Muscle layer of colon (tissue), 2 donors: ENCODE measurements around the gene TNFAIP8L3.
"Not testable (repeated sequence)": the region's sequence is repeated elsewhere in the genome, so short reads cannot be mapped to it uniquely, and the experiment has no call there.

Experiments
- H3K27ac ChIP-seq: one replicate; pipeline ENCODE4 v1.7.0; 2013; ENCODE audit warnings: low read depth, mild to moderate bottlenecking, low read length, moderate library complexity
- H3K27me3 ChIP-seq, 2 donors: one replicate each; pipeline ENCODE4 v1.7.0; 2013; ENCODE audit warnings: low read length in 2 of 2, mild to moderate bottlenecking in 2 of 2; ENCODE audit not compliant: insufficient read depth in 2 of 2, control insufficient read depth in 1 of 2
- H3K36me3 ChIP-seq: one replicate; pipeline ENCODE4 v1.7.0; 2013; ENCODE audit warnings: mild to moderate bottlenecking, low read length; ENCODE audit not compliant: insufficient read depth
- H3K4me1 ChIP-seq: one replicate; pipeline ENCODE4 v1.7.0; 2013; ENCODE audit warnings: mild to moderate bottlenecking, low read length; ENCODE audit not compliant: insufficient read depth
- H3K4me3 ChIP-seq, 2 donors: one replicate each; pipeline ENCODE4 v1.7.0; 2013; ENCODE audit warnings: low read length in 2 of 2, low read depth in 1 of 2, mild to moderate bottlenecking in 1 of 2, moderate library complexity in 1 of 2
- H3K9ac ChIP-seq: one replicate; pipeline ENCODE4 v1.7.0; 2013; ENCODE audit warnings: low read length
- H3K9me3 ChIP-seq: one replicate; pipeline ENCODE4 v1.7.0; 2013; ENCODE audit warnings: mild to moderate bottlenecking, low read length
- donor health status: abdominal sarcoma.
- donor health status: Adenocarcinoma of cecum.

The TNFAIP8L3 gene

DNA sequence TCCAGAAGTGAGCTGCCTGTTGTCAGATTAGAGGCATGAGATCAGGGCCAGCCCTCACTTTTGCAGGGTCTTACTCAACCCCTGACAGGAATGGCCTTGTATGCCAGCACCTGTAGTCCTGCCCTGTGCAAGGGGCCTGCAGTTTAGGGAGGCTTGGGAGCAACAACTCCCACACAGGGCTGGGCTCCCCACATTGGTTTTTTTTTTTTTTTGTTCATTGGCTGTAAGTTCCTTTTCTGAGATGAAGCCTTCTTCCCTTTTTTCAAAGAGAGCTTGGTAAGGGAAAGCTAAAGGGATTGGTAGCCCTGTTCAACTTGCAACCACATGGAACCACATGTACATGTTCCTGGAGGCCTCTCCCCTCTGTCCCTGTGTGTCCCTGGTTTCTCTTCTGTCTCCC, 46.4 kb downstream of the TNFAIP8L3 start:
- H3K27me3 ChIP-seq = no peaks in the 10 kb centered on the region
- no peak overlapping the region for H3K27ac ChIP-seq
- no peak overlapping the region for H3K9ac ChIP-seq
- no peak overlapping the region for H3K4me3 ChIP-seq
- H3K36me3 ChIP-seq = no peaks in the 10 kb centered on the region
- no peaks in the 10 kb centered on the region for H3K9me3 ChIP-seq
- H3K4me1 ChIP-seq = peaks cover 46% of the 10 kb centered on the region

DNA sequence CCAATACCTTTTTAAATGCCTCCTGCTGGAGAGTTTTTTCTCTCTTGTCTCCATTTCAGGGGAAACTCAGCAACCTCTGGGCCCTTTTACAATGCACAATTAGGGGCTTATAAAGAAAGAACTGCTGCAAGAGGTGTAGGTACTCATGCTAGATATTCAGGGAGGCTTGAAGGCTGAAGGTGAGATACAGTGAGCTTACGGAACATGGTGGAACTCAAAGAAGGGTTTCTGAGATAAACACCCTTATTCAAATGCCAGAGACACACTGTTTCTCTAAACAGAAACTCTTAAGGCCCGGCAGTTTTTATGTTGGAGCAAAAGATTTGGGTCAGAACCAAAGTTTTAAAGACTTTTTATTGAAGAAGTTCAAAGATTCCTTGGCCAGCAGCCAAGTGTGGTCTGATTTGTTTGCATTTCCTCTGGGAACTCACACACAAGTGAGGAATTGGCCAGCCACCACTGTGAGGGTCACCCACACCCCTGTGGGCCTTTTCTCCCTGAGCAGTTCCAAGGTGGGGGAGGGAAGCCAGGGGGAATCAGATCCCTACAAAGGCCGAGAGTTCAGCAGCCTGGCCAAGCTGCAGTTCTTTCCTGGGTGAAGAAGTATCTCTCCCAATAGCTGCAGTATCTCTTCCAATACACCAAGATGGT, 47.8 kb downstream of the TNFAIP8L3 start:
- Histone ChIP-seq H3K27me3 (no peaks in the 10 kb centered on the region), H3K36me3 (no peaks in the 10 kb centered on the region), H3K4me3 (no peak overlapping the region), H3K9ac (no peak overlapping the region), H3K27ac (no peak overlapping the region), H3K4me1 (peaks cover 40% of the 10 kb centered on the region), H3K9me3 (no peaks in the 10 kb centered on the region)

- H3K27me3 ChIP-seq = no peaks in the 10 kb centered on the region
- no peak overlapping the region for H3K4me3 ChIP-seq
- H3K9me3 ChIP-seq = no peaks in the 10 kb centered on the region
- H3K27ac ChIP-seq = no peak overlapping the region
- no peak overlapping the region for H3K9ac ChIP-seq
- H3K36me3 ChIP-seq = no peaks in the 10 kb centered on the region
- peaks cover 33% of the 10 kb centered on the region for H3K4me1 ChIP-seq
Observed at GRCh38 chr15:51046016-51046415, 48.7 kb downstream of the TNFAIP8L3 start.

GRCh38 chr15:51044037-51044727, 50.5 kb downstream of the TNFAIP8L3 start:
- H3K36me3 ChIP-seq = no peaks in the 10 kb centered on the region
- no peak overlapping the region for H3K4me3 ChIP-seq
- no peak overlapping the region for H3K9ac ChIP-seq
- no peaks in the 10 kb centered on the region for H3K27me3 ChIP-seq
- no peaks in the 10 kb centered on the region for H3K9me3 ChIP-seq
- H3K27ac ChIP-seq = no peak overlapping the region
- peaks cover 33% of the 10 kb centered on the region for H3K4me1 ChIP-seq

DNA sequence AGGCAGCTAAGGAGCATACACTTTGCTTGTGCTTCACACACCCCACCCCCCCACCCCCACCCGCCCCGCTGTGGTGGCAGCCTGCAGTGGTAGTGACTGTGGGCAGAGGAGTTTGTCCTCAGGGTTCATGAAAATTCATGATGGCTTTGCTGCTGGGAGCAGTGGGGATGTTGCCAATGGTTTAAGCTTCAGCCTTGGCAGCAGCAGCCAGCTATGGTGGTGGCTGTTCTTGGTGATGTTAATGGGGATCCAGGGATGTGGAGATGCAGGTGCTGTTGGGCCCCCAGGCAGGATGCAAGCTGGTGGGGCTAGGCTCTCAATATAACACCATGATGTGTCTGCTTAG, 55.8 kb downstream of the TNFAIP8L3 start:
- no peaks in the 10 kb centered on the region for H3K9me3 ChIP-seq
- no peak overlapping the region for H3K4me3 ChIP-seq
- H3K4me1 ChIP-seq = peaks cover 2% of the 10 kb centered on the region
- H3K27ac ChIP-seq = no peak overlapping the region
- H3K36me3 ChIP-seq = no peaks in the 10 kb centered on the region
- H3K27me3 ChIP-seq = no peaks in the 10 kb centered on the region
- H3K9ac ChIP-seq = no peak overlapping the region

GRCh38 chr15:51038162-51038973, 56.3 kb downstream of the TNFAIP8L3 start:
- Histone ChIP-seq H3K4me1 (no peaks in the 10 kb centered on the region), H3K4me3 (no peak overlapping the region), H3K27ac (no peak overlapping the region), H3K27me3 (no peaks in the 10 kb centered on the region), H3K36me3 (no peaks in the 10 kb centered on the region), H3K9me3 (no peaks in the 10 kb centered on the region), H3K9ac (no peak overlapping the region)

GRCh38 chr15:51037474-51037873, 57.2 kb downstream of the TNFAIP8L3 start:
- not testable (repeated sequence) for H3K9ac ChIP-seq, H3K9me3 ChIP-seq, H3K4me1 ChIP-seq, H3K4me3 ChIP-seq, H3K27me3 ChIP-seq, H3K36me3 ChIP-seq, H3K27ac ChIP-seq

GRCh38 chr15:51030649-51031316, 63.9 kb downstream of the TNFAIP8L3 start:
- Histone ChIP-seq H3K36me3 (no peaks in the 10 kb centered on the region), H3K27me3 (no peaks in the 10 kb centered on the region), H3K27ac (no peak overlapping the region), H3K9me3 (no peaks in the 10 kb centered on the region), H3K4me3 (no peak overlapping the region), H3K9ac (no peak overlapping the region), H3K4me1 (peaks cover 11% of the 10 kb centered on the region)

GRCh38 chr15:51025454-51025846, 69.3 kb downstream of the TNFAIP8L3 start:
- H3K27ac ChIP-seq = no peak overlapping the region
- H3K4me1 ChIP-seq = peaks cover 3% of the 10 kb centered on the region
- H3K36me3 ChIP-seq = no peaks in the 10 kb centered on the region
- H3K9me3 ChIP-seq = no peaks in the 10 kb centered on the region
- no peak overlapping the region for H3K9ac ChIP-seq
- no peak overlapping the region for H3K4me3 ChIP-seq
- H3K27me3 ChIP-seq = no peaks in the 10 kb centered on the region

DNA sequence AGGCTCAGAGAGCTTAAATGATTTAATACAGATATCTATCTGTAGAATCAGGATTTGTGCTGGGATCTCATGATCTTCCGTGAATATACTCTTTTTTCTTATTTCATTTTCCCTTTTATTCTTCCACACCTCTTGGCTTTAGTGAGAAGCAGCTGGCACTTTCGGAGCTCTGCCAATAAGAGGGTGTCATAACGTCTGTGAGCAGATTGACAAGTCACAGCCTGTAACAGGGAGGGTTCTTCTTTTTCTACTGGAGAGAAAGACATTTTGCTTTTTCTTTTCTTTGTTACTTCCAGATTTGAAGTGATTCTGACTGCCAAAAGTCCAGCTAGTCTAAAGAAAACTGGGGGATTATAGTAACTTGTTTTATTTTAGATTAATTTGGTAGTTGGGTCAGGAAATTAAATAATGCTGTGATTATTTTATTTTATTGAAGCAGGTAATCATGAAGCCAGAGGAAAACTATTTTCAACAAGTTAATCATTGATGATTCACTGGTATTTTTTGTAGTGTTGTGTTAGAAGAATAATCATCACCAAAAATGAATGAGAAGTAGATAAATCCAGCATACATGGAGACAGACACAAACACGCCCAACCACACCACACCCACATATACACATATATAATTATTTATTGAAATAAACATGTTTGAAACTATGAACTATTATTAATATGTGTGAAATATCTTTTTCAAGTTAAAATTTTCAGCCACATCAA, 69.8 kb downstream of the TNFAIP8L3 start:
- Histone ChIP-seq H3K9me3 (no peaks in the 10 kb centered on the region), H3K36me3 (no peaks in the 10 kb centered on the region), H3K4me1 (no peaks in the 10 kb centered on the region), H3K27ac (no peak overlapping the region), H3K27me3 (no peaks in the 10 kb centered on the region), H3K9ac (no peak overlapping the region), H3K4me3 (no peak overlapping the region)

DNA sequence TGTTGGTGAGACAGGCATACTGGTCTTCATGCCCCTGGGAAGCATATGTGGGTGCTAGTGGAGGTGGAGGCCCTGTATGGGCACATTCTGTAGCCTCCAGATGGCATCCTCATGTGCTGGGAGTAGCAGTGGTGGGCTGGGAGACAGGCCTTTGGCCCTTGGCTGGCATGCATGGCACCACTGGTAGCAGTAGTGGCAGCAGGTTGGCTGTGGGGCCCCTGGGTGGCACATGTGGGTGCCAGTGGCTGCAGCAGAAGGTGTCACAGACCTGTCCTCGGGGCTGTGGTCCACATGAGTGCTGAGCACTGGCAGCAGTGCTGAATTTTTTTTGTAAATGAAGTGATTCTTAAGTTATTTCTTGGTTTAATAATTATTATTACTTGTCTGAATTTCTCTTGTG, 71.2 kb downstream of the TNFAIP8L3 start:
- H3K9ac ChIP-seq = no peak overlapping the region
- H3K9me3 ChIP-seq = no peaks in the 10 kb centered on the region
- H3K36me3 ChIP-seq = no peaks in the 10 kb centered on the region
- H3K4me3 ChIP-seq = no peak overlapping the region
- no peaks in the 10 kb centered on the region for H3K4me1 ChIP-seq
- H3K27me3 ChIP-seq = no peaks in the 10 kb centered on the region
- no peak overlapping the region for H3K27ac ChIP-seq
